Measurements from ENCODE around the gene PTPN7.

The PTPN7 gene

DNA sequence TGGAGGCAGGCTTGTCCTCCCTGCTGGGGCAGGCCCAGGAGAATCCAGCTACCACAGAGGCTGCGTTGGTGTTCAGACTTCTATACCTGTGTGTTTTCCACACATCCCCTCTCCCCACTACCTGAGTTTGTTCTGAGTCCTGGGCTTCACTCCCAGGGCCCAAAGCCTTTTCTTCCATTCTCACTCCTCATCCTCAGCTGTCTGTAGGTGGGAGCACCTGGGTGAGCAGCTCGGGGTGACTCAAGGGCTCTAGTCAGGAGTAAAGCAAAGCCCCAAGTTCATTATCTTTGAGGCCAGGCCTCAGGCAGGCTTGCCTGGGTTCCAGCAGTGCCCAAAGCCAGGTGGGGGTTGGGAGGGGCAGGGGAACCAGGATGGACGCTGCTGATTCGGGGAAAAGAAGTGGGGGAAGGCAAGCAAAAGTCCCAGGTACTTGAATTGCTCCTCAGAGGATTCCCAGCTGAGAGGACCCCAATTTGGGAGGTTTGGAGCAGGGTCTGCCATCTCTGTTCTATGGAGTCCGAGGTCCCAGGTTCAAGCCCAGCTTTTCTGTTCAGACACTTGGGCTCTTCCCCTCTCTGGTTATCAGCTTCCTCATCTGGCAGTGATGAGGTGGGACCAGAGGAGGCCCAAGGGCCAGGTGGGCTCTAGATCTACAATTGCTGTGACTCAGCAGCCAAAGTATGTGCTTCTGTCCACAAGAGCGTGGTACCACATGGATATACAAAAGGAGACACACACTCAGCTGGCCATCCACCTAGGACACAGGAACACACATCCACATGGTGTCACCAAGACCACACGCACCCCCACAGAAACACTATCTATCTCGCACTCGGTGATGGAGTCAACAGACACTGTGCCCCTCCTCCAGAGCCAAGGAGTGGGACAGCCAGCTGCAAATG is 5.8 kb upstream of the PTPN7 start:
- H3K27ac ChIP-seq (ENCODE audit: insufficient read depth, low read depth, low read length, poor library complexity, severe bottlenecking) = no peak overlapping the region
- H3K4me1 ChIP-seq (ENCODE audit: control insufficient read depth, insufficient read depth, low read length) = peaks cover 18% of the 10 kb centered on the region
- no peaks in the 10 kb centered on the region for H3K27me3 ChIP-seq (ENCODE audit: control insufficient read depth, insufficient read depth, low read length, poor library complexity, severe bottlenecking)
- no peak overlapping the region for H3K4me3 ChIP-seq (ENCODE audit: insufficient read depth, low read depth, low read length)
- no peaks in the 10 kb centered on the region for H3K36me3 ChIP-seq (ENCODE audit: control insufficient read depth, insufficient read depth, low read length)
- WGBS, 2 experiments = 85 to 87% methylated on average over 9 of the region's 9 CpGs
- no peaks in the 10 kb centered on the region for H3K9me3 ChIP-seq (ENCODE audit: control insufficient read depth, low read length)

DNA sequence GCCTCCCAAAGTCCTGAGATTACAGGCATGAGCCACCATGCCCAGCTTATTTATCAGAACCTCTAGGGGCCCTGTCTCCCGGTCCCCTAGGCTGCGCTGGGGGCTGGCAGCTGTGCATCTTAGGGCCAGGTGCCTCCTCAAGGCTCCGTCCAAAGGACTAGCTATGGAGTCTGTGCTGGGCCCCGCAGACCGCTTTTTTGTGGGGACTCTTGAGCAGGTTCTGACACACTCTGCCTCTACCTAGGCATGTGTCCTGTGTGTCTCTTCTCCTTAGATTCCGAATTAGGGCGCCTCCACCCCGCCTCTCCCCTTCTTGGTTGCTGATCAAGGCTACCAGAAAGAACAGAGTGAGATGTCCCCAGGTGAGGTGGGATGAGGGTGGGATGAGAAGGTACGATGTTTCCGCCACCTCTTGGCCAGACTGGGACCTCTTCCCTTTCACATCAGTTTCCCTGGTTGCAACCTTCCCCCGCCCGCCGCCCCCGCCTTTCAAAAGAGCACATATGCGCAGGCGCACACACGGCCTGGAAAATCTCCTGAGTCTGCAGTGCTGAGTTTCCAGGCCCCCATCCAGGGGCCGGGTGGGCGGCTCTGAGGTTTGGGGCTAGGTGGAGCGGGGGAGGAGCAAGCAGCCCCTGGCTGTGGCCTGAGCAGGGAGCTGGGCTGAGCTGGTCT is 5.0 kb upstream of the PTPN7 start:
- Histone ChIP-seq H3K4me1 (ENCODE audit: control insufficient read depth, insufficient read depth, low read length) (peaks cover 22% of the 10 kb centered on the region), H3K9me3 (ENCODE audit: control insufficient read depth, low read length) (no peaks in the 10 kb centered on the region), H3K36me3 (ENCODE audit: control insufficient read depth, insufficient read depth, low read length) (no peaks in the 10 kb centered on the region), H3K27ac (ENCODE audit: insufficient read depth, low read depth, low read length, poor library complexity, severe bottlenecking) (no peak overlapping the region), H3K27me3 (ENCODE audit: control insufficient read depth, insufficient read depth, low read length, poor library complexity, severe bottlenecking) (no peaks in the 10 kb centered on the region), H3K4me3 (ENCODE audit: insufficient read depth, low read depth, low read length) (no peak overlapping the region)
- WGBS, 2 experiments = 85 to 87% methylated on average over 20 of the region's 20 CpGs

DNA sequence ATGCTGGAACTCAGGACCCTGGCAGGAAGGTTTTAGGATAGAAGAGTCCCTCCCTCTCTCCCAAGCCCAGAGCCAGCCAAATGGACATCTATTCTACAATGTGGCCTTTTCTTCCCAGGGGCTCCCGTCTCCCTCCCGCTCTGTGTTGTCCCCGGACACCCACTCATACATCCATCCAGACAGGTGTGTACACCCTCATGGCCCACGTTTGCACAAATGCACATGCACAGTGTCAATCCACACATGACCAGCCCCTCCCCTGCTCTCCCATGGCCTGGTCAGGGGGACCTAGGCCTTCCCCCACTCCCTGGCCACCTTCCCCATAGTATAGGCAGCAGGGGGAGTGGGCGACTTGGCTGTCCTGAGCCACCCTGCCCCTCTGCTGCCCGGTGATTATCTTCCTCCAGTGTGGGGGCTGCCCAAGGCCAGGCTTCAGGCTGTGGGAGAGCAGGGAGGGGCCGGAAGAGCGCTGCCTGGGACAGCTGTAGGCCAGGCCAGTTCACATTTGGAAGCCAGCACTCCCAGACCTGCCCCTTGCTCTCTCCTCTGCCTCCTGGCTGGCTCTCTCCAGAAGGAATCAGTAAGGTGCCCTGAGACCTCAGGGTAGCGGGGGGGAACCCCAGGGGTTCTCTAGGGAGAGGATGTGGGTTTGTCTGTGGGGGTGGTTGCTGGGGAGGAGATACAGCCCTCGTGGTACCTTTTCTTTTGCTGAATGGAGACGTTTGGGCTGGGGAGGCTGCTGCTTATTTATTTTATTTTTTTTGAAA is 4.1 kb upstream of the PTPN7 start:
- 85 to 89% methylated on average over 11 of the region's 11 CpGs for WGBS, 2 experiments
- Histone ChIP-seq H3K27ac (ENCODE audit: insufficient read depth, low read depth, low read length, poor library complexity, severe bottlenecking) (no peak overlapping the region), H3K36me3 (ENCODE audit: control insufficient read depth, insufficient read depth, low read length) (no peaks in the 10 kb centered on the region), H3K27me3 (ENCODE audit: control insufficient read depth, insufficient read depth, low read length, poor library complexity, severe bottlenecking) (no peaks in the 10 kb centered on the region), H3K9me3 (ENCODE audit: control insufficient read depth, low read length) (no peaks in the 10 kb centered on the region), H3K4me1 (ENCODE audit: control insufficient read depth, insufficient read depth, low read length) (peaks cover 22% of the 10 kb centered on the region), H3K4me3 (ENCODE audit: insufficient read depth, low read depth, low read length) (no peak overlapping the region)

DNA sequence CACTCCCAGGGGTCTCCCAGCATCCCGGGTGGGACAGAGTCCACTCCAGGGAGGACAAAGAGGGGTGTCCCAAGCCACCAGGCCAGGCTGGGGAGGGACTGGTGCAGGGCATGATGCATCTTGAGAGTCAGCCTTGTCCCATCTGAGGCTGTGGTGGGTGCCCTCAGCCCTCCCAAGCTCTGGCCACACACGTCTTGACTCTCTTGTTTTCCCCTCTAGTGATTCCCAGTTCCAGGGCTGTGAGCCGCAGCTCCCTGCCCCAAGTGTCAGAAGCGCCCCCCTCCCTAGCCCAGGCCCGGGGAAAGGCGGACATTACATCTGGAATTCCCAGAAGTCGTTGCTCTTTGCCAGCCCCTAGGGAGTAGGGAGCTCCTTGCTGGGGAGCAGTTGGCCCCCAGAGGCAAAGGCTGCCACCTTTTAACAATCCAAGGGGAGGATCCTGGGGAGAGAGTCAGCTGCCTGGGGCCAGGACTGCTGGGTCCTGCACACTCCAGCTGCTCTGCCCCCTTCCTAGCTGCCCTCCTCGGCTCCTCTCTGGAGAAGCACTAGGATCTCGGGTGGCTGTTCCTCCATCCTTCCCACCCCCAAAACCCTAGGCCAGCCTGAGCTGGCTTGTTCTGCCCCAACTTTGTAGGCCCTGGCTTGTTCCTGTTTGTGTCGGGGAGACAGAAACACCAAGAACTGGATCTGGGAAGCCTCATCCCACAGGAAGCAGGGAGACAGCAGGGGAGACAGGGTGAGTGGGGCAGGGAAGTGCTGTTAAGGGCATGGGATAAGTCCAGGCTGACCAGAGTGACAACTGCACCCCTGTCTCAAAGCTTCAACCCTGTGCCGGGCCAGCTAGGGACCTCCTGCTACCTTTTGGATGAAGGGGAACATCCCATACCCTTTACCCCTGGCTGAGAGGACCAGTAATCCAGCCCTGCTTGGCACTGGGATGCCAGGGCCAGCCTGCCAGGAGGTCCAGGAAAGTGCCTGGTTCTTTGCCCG is 3.2 kb upstream of the PTPN7 start:
- Histone ChIP-seq H3K36me3 (ENCODE audit: control insufficient read depth, insufficient read depth, low read length) (no peaks in the 10 kb centered on the region), H3K27me3 (ENCODE audit: control insufficient read depth, insufficient read depth, low read length, poor library complexity, severe bottlenecking) (no peaks in the 10 kb centered on the region), H3K4me3 (ENCODE audit: insufficient read depth, low read depth, low read length) (no peak overlapping the region), H3K4me1 (ENCODE audit: control insufficient read depth, insufficient read depth, low read length) (peaks cover 22% of the 10 kb centered on the region), H3K9me3 (ENCODE audit: control insufficient read depth, low read length) (no peaks in the 10 kb centered on the region), H3K27ac (ENCODE audit: insufficient read depth, low read depth, low read length, poor library complexity, severe bottlenecking) (no peak overlapping the region)
- WGBS, 2 experiments = 78 to 79% methylated on average over 12 of the region's 12 CpGs

DNA sequence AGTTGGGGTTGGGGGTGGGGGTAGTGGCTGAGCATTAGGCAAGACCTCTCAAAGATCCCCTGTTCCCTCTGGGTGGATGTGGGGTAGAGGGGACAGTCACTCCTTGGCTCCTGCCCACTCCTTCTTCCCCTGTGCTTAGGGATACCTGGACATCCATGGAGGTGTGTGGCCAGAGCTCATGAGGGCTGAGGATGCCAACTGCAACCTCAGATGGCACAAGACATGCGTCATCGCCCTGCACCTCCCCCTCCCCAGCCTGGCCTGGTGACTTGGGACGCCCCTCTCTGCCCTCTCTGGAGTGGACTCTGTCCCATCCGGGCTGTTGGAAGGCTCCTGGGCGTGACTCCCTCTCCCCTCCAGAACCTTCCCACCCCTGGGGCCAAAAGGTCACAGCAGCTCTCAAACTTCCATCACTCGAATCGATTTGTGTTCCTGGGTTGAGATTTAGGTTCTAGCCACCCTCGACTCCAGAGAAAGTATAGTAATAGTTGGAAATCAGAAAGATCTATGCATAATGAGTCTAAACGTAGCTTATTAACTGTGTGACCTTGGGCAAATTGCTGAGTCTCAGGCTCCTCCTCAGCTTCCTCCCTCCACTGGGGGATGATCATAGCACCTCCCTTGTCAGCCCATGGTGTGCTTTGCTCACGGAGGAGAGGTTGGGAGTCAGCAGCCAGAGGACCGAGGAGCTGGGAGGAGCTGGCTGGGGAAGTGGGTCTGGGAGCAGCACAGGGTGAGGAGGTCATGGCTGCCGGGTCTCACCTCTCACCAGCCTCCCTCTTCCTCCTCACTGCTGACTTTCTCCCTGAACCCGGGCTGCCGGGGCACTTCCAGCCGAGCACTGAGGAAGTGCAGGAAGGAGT is 2.2 kb upstream of the PTPN7 start:
- H3K27ac ChIP-seq (ENCODE audit: insufficient read depth, low read depth, low read length, poor library complexity, severe bottlenecking) = no peak overlapping the region
- no peaks in the 10 kb centered on the region for H3K36me3 ChIP-seq (ENCODE audit: control insufficient read depth, insufficient read depth, low read length)
- no peaks in the 10 kb centered on the region for H3K9me3 ChIP-seq (ENCODE audit: control insufficient read depth, low read length)
- no peak overlapping the region for H3K4me3 ChIP-seq (ENCODE audit: insufficient read depth, low read depth, low read length)
- H3K4me1 ChIP-seq (ENCODE audit: control insufficient read depth, insufficient read depth, low read length) = peaks cover 22% of the 10 kb centered on the region
- 77 to 82% methylated on average over 15 of the region's 15 CpGs for WGBS, 2 experiments
- H3K27me3 ChIP-seq (ENCODE audit: control insufficient read depth, insufficient read depth, low read length, poor library complexity, severe bottlenecking) = no peaks in the 10 kb centered on the region

DNA sequence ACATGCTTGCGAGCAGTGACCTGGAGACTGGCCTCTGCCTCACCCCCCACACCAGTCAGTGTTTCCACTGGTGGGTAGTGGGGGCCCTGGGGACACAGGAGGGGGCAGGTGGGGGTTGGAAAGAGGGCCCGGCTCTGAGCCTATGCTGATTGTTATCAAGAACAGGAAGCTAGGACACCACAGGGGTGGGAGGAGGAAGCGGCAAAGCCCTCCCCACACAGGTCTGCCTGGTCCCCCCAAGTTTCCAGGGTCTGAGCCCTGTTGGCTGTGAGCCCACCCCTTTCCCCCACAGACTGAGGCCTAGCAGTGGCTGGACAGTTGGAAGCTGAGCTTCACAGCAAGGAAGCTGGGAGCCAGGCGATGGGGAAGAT is 1.6 kb upstream of the PTPN7 start:
- H3K4me1 ChIP-seq (ENCODE audit: control insufficient read depth, insufficient read depth, low read length) = peaks cover 22% of the 10 kb centered on the region
- H3K27me3 ChIP-seq (ENCODE audit: control insufficient read depth, insufficient read depth, low read length, poor library complexity, severe bottlenecking) = no peaks in the 10 kb centered on the region
- no peak overlapping the region for H3K27ac ChIP-seq (ENCODE audit: insufficient read depth, low read depth, low read length, poor library complexity, severe bottlenecking)

DNA sequence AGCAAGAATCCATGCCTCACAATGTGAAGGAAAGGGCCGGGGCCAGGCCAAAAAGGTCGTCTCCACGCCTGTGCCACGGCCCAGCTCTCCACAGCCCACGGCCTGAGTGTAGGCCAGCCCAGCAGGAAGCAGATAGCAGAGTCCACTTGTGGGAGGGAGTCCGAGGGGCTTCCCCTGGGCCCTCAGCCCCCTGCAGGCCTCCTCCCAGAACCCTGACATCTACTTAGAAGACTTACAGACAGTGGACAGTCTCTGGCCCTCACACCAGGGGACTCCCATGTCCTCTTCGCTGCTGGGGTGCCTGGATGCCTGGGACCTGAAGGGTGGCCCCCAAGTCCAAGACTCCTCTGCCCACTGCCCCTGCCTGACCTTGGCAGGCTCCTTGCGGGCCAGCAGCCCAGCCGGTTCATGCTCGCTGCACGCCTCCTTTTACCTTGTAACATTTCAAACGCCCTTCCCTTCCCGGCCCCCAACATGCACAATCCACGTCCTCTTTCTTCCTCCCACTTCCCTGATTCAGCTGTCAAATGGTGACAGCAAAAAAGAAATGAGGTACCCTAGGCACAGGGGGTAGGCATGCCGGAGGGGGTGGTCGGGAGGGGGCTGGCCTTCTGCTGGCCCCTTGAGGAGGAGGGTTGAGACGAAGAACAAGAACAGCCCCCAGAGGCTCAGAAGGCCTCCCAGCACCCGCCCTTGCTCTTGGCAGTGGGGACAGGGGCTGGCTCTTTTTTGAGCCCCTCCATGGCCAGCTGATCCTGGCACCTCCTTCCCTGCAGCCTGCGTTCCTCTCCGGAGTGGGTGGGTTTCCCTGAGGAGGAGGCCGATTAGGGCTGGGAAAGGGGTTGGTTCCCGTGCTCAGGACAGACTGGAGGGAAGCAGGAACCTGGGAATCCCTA is 997 bp upstream of the PTPN7 start:
- Histone ChIP-seq H3K27me3 (ENCODE audit: control insufficient read depth, insufficient read depth, low read length, poor library complexity, severe bottlenecking) (no peaks in the 10 kb centered on the region), H3K36me3 (ENCODE audit: control insufficient read depth, insufficient read depth, low read length) (no peaks in the 10 kb centered on the region), H3K9me3 (ENCODE audit: control insufficient read depth, low read length) (no peaks in the 10 kb centered on the region), H3K27ac (ENCODE audit: insufficient read depth, low read depth, low read length, poor library complexity, severe bottlenecking) (no peak overlapping the region), H3K4me3 (ENCODE audit: insufficient read depth, low read depth, low read length) (no peak overlapping the region), H3K4me1 (ENCODE audit: control insufficient read depth, insufficient read depth, low read length) (peaks cover 22% of the 10 kb centered on the region)
- 76 to 83% methylated on average over 22 of the region's 22 CpGs for WGBS, 2 experiments

More for the DNA sequence above, 1.6 kb upstream of the PTPN7 start:
- no peaks in the 10 kb centered on the region for H3K36me3 ChIP-seq (ENCODE audit: control insufficient read depth, insufficient read depth, low read length)
- H3K9me3 ChIP-seq (ENCODE audit: control insufficient read depth, low read length) = no peaks in the 10 kb centered on the region
- H3K4me3 ChIP-seq (ENCODE audit: insufficient read depth, low read depth, low read length) = no peak overlapping the region
- WGBS, 2 experiments = 82 to 84% methylated on average over 4 of the region's 4 CpGs

DNA sequence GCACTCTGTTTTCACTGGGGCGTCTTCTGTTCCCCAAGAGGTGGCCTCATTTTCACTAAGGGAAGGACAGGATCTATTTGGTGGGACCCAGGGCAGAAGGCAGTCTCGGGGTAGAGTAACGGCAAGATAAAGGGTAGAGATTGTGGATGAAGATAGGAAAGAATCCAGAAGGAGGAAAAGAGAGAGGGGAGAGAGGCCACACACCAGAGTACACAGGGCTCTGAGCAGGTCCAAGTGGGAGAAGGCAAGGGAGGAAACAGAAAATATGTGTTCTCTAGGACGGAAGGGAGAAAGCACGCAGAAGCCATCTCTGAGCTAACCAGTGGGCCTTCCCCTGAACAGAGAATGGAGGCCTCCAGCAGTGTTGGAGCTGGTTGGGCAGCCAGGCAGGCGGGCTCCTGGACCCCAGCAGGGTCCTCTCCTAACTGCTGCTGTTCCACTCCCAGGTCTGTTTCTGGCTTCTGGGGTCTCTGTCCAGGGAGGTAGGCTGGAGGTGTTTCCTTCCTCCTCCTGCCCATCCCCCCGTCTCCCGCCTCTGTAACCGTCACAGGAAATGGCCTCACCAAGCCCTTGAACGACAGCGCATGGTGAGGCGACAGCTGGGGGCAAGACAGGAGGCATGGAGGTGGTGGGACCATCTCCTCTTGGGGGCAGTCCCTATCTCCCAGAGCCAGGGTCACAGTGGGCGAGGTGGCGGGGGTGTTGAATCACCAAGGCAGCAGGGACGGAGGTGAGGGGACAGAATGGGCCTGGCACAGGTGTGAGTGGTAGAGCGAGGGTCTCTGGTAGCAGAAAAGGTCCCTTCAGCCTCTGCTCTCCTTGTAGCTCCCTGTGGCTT is 649 bp downstream of the PTPN7 start:
- no peaks in the 10 kb centered on the region for H3K9me3 ChIP-seq (ENCODE audit: control insufficient read depth, low read length)
- H3K27ac ChIP-seq (ENCODE audit: insufficient read depth, low read depth, low read length, poor library complexity, severe bottlenecking) = no peak overlapping the region
- H3K4me3 ChIP-seq (ENCODE audit: insufficient read depth, low read depth, low read length) = no peak overlapping the region
- H3K27me3 ChIP-seq (ENCODE audit: control insufficient read depth, insufficient read depth, low read length, poor library complexity, severe bottlenecking) = no peaks in the 10 kb centered on the region
- no peaks in the 10 kb centered on the region for H3K36me3 ChIP-seq (ENCODE audit: control insufficient read depth, insufficient read depth, low read length)
- H3K4me1 ChIP-seq (ENCODE audit: control insufficient read depth, insufficient read depth, low read length) = peaks cover 22% of the 10 kb centered on the region
- WGBS, 2 experiments = 92% methylated on average over 16 of the region's 16 CpGs
